ENCODE data around the gene SMIM20. TPM values are rescaled to one million over a fixed set of nuclear protein-coding genes. Genes with fewer than 3 reads are reported as not detected.
"Not testable (repeated sequence)": the region's sequence is repeated elsewhere in the genome, so short reads cannot be mapped to it uniquely, and the experiment has no call there.

SMIM20 gene
- total RNA-seq, 2 experiments from 2014 or later = 44.0 to 53.8 TPM

GRCh38 chr4:25905371-25905770 lies 8.6 kb upstream of the SMIM20 start:
- intact Hi-C loops (cut with micrococcal nuclease; ENCODE audit: unreplicated experiment) = no loop called here
- ChIA-PET POLR2A (interaction anchor here (0.7 to 2.1 kb wide), 8 partner anchors 8 to 52 kb away, joined by 3 to 9 read pairs (median 4); partner anchors contain the start of gene SMIM20), CTCF (ENCODE audit: unreplicated experiment) (no interaction called here)

GRCh38 chr4:25906113-25906512 lies 7.9 kb upstream of the SMIM20 start:
- H3K4me1 ChIP-seq (ENCODE audit: insufficient read depth, low read length, poor library complexity, severe bottlenecking) = peaks cover 23% of the 10 kb centered on the region
- BruUV-seq (replicated peaks); H2AFZ ChIP-seq (ENCODE audit: low read length); CTCF ChIA-PET (ENCODE audit: unreplicated experiment); H4K20me1 ChIP-seq (ENCODE audit: insufficient read depth, low read length); H3K4me2 ChIP-seq (ENCODE audit: low read length); H3K9me2 ChIP-seq (ENCODE audit: insufficient read depth, low read length); H3K9me3 ChIP-seq (ENCODE audit: low read length); intact Hi-C loops (cut with micrococcal nuclease; ENCODE audit: unreplicated experiment); H3K79me2 ChIP-seq (ENCODE audit: insufficient read depth, low read depth, low read length); H3K27ac ChIP-seq (ENCODE audit: low read depth, low read length, poor library complexity, severe bottlenecking); H3K4me3 ChIP-seq (ENCODE audit: low read depth, low read length, poor library complexity, severe bottlenecking); DNase-seq (ENCODE audit: low spot score): not testable (repeated sequence)
- POLR2A ChIA-PET = interaction anchor here (0.7 to 1.1 kb wide), 4 partner anchors 14 to 41 kb away, joined by 3 to 5 read pairs (median 4); no protein-coding TSS in a partner anchor
- H3K36me3 ChIP-seq (ENCODE audit: insufficient read depth, low read length) = peaks cover 15% of the 10 kb centered on the region; the same call in 1 of the 2 replicates

More at GRCh38 chr4:25905371-25905770, 8.6 kb upstream of the SMIM20 start:
- Histone ChIP-seq H3K27ac (ENCODE audit: low read depth, low read length, poor library complexity, severe bottlenecking) (no peak overlapping the region), H3K36me3 (ENCODE audit: insufficient read depth, low read length) (peaks cover 15% of the 10 kb centered on the region; the same call in 1 of the 2 replicates), H3K4me2 (ENCODE audit: low read length) (no peak overlapping the region), H3K4me3 (ENCODE audit: low read depth, low read length, poor library complexity, severe bottlenecking) (no peak overlapping the region), H3K4me1 (ENCODE audit: insufficient read depth, low read length, poor library complexity, severe bottlenecking) (peaks cover 23% of the 10 kb centered on the region), H3K9me2 (ENCODE audit: insufficient read depth, low read length) (no peaks in the 10 kb centered on the region), H3K9me3 (ENCODE audit: low read length) (no peaks in the 10 kb centered on the region), H4K20me1 (ENCODE audit: insufficient read depth, low read length) (no peaks in the 10 kb centered on the region), H2AFZ (ENCODE audit: low read length) (no peak overlapping the region), H3K79me2 (ENCODE audit: insufficient read depth, low read depth, low read length) (no peaks in the 10 kb centered on the region)
- no TSS peak for BruUV-seq (replicated peaks)
- DNase-seq (ENCODE audit: low spot score) = no peak
- no peak for TF ChIP-seq EZH2phosphoT487 (IDR thresholded peaks at IDR 0.05; ENCODE audit: borderline replicate concordance, low read depth, low read length)
- TF ChIP-seq CTCF (conservative IDR thresholded peaks at IDR 0.05; ENCODE audit: low read length) = no peak

GRCh38 chr4:25908491-25908901 lies 5.5 kb upstream of the SMIM20 start:
- Histone ChIP-seq H3K4me1 (ENCODE audit: insufficient read depth, low read length, poor library complexity, severe bottlenecking) (peaks cover 32% of the 10 kb centered on the region), H3K27ac (ENCODE audit: low read depth, low read length, poor library complexity, severe bottlenecking) (no peak overlapping the region), H3K4me2 (ENCODE audit: low read length) (no peak overlapping the region), H4K20me1 (ENCODE audit: insufficient read depth, low read length) (no peaks in the 10 kb centered on the region), H3K4me3 (ENCODE audit: low read depth, low read length, poor library complexity, severe bottlenecking) (no peak overlapping the region), H3K9me3 (ENCODE audit: low read length) (no peaks in the 10 kb centered on the region), H3K79me2 (ENCODE audit: insufficient read depth, low read depth, low read length) (no peaks in the 10 kb centered on the region), H3K9me2 (ENCODE audit: insufficient read depth, low read length) (no peaks in the 10 kb centered on the region), H2AFZ (ENCODE audit: low read length) (no peak overlapping the region), H3K36me3 (ENCODE audit: insufficient read depth, low read length) (peaks cover 15% of the 10 kb centered on the region; the same call in 1 of the 2 replicates)
- CTCF ChIA-PET (ENCODE audit: unreplicated experiment) = no interaction called here
- intact Hi-C loops (cut with micrococcal nuclease; ENCODE audit: unreplicated experiment) = no loop called here
- no TSS peak for BruUV-seq (replicated peaks)
- DNase-seq (ENCODE audit: low spot score) = no peak
- POLR2A ChIA-PET = no interaction called here
- TF ChIP-seq CTCF (conservative IDR thresholded peaks at IDR 0.05; ENCODE audit: low read length) (no peak), EZH2phosphoT487 (IDR thresholded peaks at IDR 0.05; ENCODE audit: borderline replicate concordance, low read depth, low read length) (no peak)
